BLaER1 treated with 17β-estradiol and CSF1 and Interleukin-3, amounts not matched to agents 10 nM and 100 nM (cell line): ENCODE results near the gene DNASE1L3.
"Not testable (repeated sequence)": the region's sequence is repeated elsewhere in the genome, so short reads cannot be mapped to it uniquely, and the experiment has no call there.

Experiments
- H3K27ac ChIP-seq, 11 experiments: shearing (Covaris generic); formaldehyde crosslinking; 2 replicates each; pipeline ENCODE4 v1.8.1; 2022
- H3K27me3 ChIP-seq, 11 experiments: shearing (Covaris generic); formaldehyde crosslinking; 2 replicates each; pipeline ENCODE4 v1.8.1; 2022
- H3K36me3 ChIP-seq, 11 experiments: shearing (Covaris generic); formaldehyde crosslinking; 2 replicates each; pipeline ENCODE4 v1.8.1; 2022
- H3K4me1 ChIP-seq, 10 experiments: shearing (Covaris generic); formaldehyde crosslinking; 2 replicates each; pipeline ENCODE4 v1.8.1; 2022
- H3K4me2 ChIP-seq, 11 experiments: shearing (Covaris generic); formaldehyde crosslinking; 2 replicates each; pipeline ENCODE4 v1.8.1; 2022
- H3K4me3 ChIP-seq, 10 experiments: shearing (Covaris generic); formaldehyde crosslinking; 2 replicates each; pipeline ENCODE4 v1.8.1; 2022
- H3K9ac ChIP-seq, 11 experiments: shearing (Covaris generic); formaldehyde crosslinking; 2 replicates each; pipeline ENCODE4 v1.8.1; 2022
- H3K9me3 ChIP-seq, 11 experiments: shearing (Covaris generic); formaldehyde crosslinking; replicated peaks in 1 of 11; 2 replicates each; pipeline ENCODE4 v1.8.1; 2022
- H4K20me1 ChIP-seq, 11 experiments: shearing (Covaris generic); formaldehyde crosslinking; 2 replicates each; pipeline ENCODE4 v1.8.1; 2022
- Cebpa-rat ChIP-seq, 11 experiments: shearing (Covaris generic); IDR thresholded peaks; 2 replicates each; pipeline ENCODE4 v1.8.1; 2022

DNASE1L3 gene

GRCh38 chr3:58207954-58208353 is 2.8 kb downstream of the DNASE1L3 start:
- H3K36me3 ChIP-seq, result no peaks in the 10 kb centered on the region
- TF ChIP-seq Cebpa-rat (IDR thresholded peaks at IDR 0.05), result no peak
- no peak overlapping the region for H3K9ac ChIP-seq
- H3K9me3 ChIP-seq, result no peaks in the 10 kb centered on the region
- H3K27ac ChIP-seq, result no peak overlapping the region
- H4K20me1 ChIP-seq, result no peaks in the 10 kb centered on the region
- no peaks in the 10 kb centered on the region for H3K27me3 ChIP-seq
- no peak overlapping the region for H3K4me3 ChIP-seq
- H3K4me2 ChIP-seq, result no peak overlapping the region
- peaks cover 2 to 22% (median 5%) of the 10 kb centered on the region in 10 experiments; a peak in 18 of 20 replicates for H3K4me1 ChIP-seq

- no peak overlapping the region for H3K9ac ChIP-seq
- peaks cover 0 to 10% (median 5%) of the 10 kb centered on the region in 11 experiments; a peak in 12 of 22 replicates for H3K9me3 ChIP-seq
- peak overlapping the region in 2 of 11 experiments; percentile 26 to 47; a peak in 3 of 22 replicates for H3K4me2 ChIP-seq
- no peak for TF ChIP-seq Cebpa-rat (IDR thresholded peaks at IDR 0.05)
- no peaks in the 10 kb centered on the region for H4K20me1 ChIP-seq
- H3K4me1 ChIP-seq, result peaks cover 6 to 22% (median 15%) of the 10 kb centered on the region in 10 experiments; a peak in 18 of 20 replicates
- H3K36me3 ChIP-seq, result no peaks in the 10 kb centered on the region
- H3K4me3 ChIP-seq, result no peak overlapping the region
- no peak overlapping the region for H3K27ac ChIP-seq
- no peaks in the 10 kb centered on the region for H3K27me3 ChIP-seq
Observed at GRCh38 chr3:58206406-58207011, 4.3 kb downstream of the DNASE1L3 start.

GRCh38 chr3:58205981-58206380 is 4.8 kb downstream of the DNASE1L3 start:
- Histone ChIP-seq H3K4me2 (no peak overlapping the region), H3K36me3 (no peaks in the 10 kb centered on the region), H3K27me3 (no peaks in the 10 kb centered on the region), H3K4me3 (no peak overlapping the region), H4K20me1 (no peaks in the 10 kb centered on the region), H3K27ac (no peak overlapping the region), H3K9ac (no peak overlapping the region), H3K4me1 (peaks cover 8 to 24% (median 19%) of the 10 kb centered on the region in 10 experiments), H3K9me3 (peaks cover 0 to 13% (median 6%) of the 10 kb centered on the region in 11 experiments; a peak in 12 of 22 replicates)
- no peak for TF ChIP-seq Cebpa-rat (IDR thresholded peaks at IDR 0.05)

GRCh38 chr3:58204720-58205119 is 6.1 kb downstream of the DNASE1L3 start:
- no peak for TF ChIP-seq Cebpa-rat (IDR thresholded peaks at IDR 0.05)
- H3K36me3 ChIP-seq, result no peaks in the 10 kb centered on the region
- peaks cover 14 to 34% (median 29%) of the 10 kb centered on the region in 10 experiments for H3K4me1 ChIP-seq
- no peaks in the 10 kb centered on the region for H4K20me1 ChIP-seq
- H3K4me3 ChIP-seq, result no peak overlapping the region
- H3K4me2 ChIP-seq, result peak overlapping the region in 3 of 11 experiments; percentile 5 to 68 (median 44); a peak in 4 of 22 replicates
- H3K27me3 ChIP-seq, result no peaks in the 10 kb centered on the region
- no peak overlapping the region for H3K9ac ChIP-seq
- H3K27ac ChIP-seq, result no peak overlapping the region
- H3K9me3 ChIP-seq, result peaks cover 0 to 13% (median 6%) of the 10 kb centered on the region in 11 experiments; a peak in 12 of 22 replicates

GRCh38 chr3:58203541-58203940 is 7.2 kb downstream of the DNASE1L3 start:
- no peak overlapping the region for H3K27ac ChIP-seq
- TF ChIP-seq Cebpa-rat (IDR thresholded peaks at IDR 0.05), result no peak
- no peaks in the 10 kb centered on the region for H4K20me1 ChIP-seq

GRCh38 chr3:58202917-58203360 is 7.8 kb downstream of the DNASE1L3 start:
- H3K36me3 ChIP-seq, result no peaks in the 10 kb centered on the region
- no peak overlapping the region for H3K27ac ChIP-seq
- H4K20me1 ChIP-seq, result no peaks in the 10 kb centered on the region
- H3K9ac ChIP-seq, result peak overlapping the region in 1 of 11 experiments; percentile 28; a peak in 1 of 22 replicates
- H3K4me1 ChIP-seq, result peaks cover 18 to 43% (median 31%) of the 10 kb centered on the region in 10 experiments
- peaks cover 0 to 13% (median 6%) of the 10 kb centered on the region in 11 experiments; a peak in 12 of 22 replicates for H3K9me3 ChIP-seq
- no peak overlapping the region for H3K4me3 ChIP-seq
- peak overlapping the region in 9 of 11 experiments; percentile 14 to 65 (median 53); a peak in 17 of 22 replicates for H3K4me2 ChIP-seq
- no peak for TF ChIP-seq Cebpa-rat (IDR thresholded peaks at IDR 0.05)
- H3K27me3 ChIP-seq, result no peaks in the 10 kb centered on the region

More at GRCh38 chr3:58203541-58203940, 7.2 kb downstream of the DNASE1L3 start:
- H3K27me3 ChIP-seq, result no peaks in the 10 kb centered on the region
- peaks cover 0 to 13% (median 6%) of the 10 kb centered on the region in 11 experiments; a peak in 12 of 22 replicates for H3K9me3 ChIP-seq
- no peak overlapping the region for H3K9ac ChIP-seq
- no peak overlapping the region for H3K4me3 ChIP-seq
- peaks cover 14 to 38% (median 29%) of the 10 kb centered on the region in 10 experiments for H3K4me1 ChIP-seq
- H3K4me2 ChIP-seq, result peak overlapping the region in 5 of 11 experiments; percentile 52 to 65 (median 57); a peak in 6 of 22 replicates
- H3K36me3 ChIP-seq, result no peaks in the 10 kb centered on the region

- H3K27ac ChIP-seq, H3K9ac ChIP-seq, H3K27me3 ChIP-seq, H3K36me3 ChIP-seq, H4K20me1 ChIP-seq, H3K4me3 ChIP-seq: not testable (repeated sequence)
- Histone ChIP-seq H3K9me3 (peaks cover 0 to 13% (median 6%) of the 10 kb centered on the region in 11 experiments; a peak in 12 of 22 replicates), H3K4me2 (peak overlapping the region in 7 of 11 experiments; percentile 45 to 85 (median 64); a peak in 11 of 22 replicates), H3K4me1 (peaks cover 31 to 58% (median 41%) of the 10 kb centered on the region in 10 experiments)
Observed at GRCh38 chr3:58201451-58201850, 9.3 kb downstream of the DNASE1L3 start.

GRCh38 chr3:58200846-58201355 is 9.9 kb downstream of the DNASE1L3 start:
- H3K4me3 ChIP-seq, result no peak overlapping the region
- H3K9me3 ChIP-seq, result peaks cover 2 to 16% (median 8%) of the 10 kb centered on the region in 11 experiments; a peak in 19 of 22 replicates
- peak overlapping the region; percentile 38 to 85 (median 63); a peak in 21 of 22 replicates for H3K4me2 ChIP-seq
- no peak for TF ChIP-seq Cebpa-rat (IDR thresholded peaks at IDR 0.05)
- H3K36me3 ChIP-seq, result no peaks in the 10 kb centered on the region
- peaks cover 32 to 58% (median 41%) of the 10 kb centered on the region in 10 experiments for H3K4me1 ChIP-seq
- no peaks in the 10 kb centered on the region for H3K27me3 ChIP-seq
- peak overlapping the region in 1 of 11 experiments; percentile 1; a peak in 2 of 22 replicates for H3K9ac ChIP-seq
- no peak overlapping the region for H3K27ac ChIP-seq
- H4K20me1 ChIP-seq, result no peaks in the 10 kb centered on the region

- no peak overlapping the region; a peak in 1 of 22 replicates for H3K9ac ChIP-seq
- H4K20me1 ChIP-seq, result no peaks in the 10 kb centered on the region
- H3K27me3 ChIP-seq, result no peaks in the 10 kb centered on the region
- H3K9me3 ChIP-seq, result peaks cover 7 to 22% (median 15%) of the 10 kb centered on the region in 11 experiments; a peak in 19 of 22 replicates
- H3K27ac ChIP-seq, result no peak overlapping the region
- peak overlapping the region in 9 of 11 experiments; percentile 45 to 85 (median 64); a peak in 18 of 22 replicates for H3K4me2 ChIP-seq
- H3K4me1 ChIP-seq, result peaks cover 32 to 58% (median 40%) of the 10 kb centered on the region in 10 experiments
- H3K36me3 ChIP-seq, result no peaks in the 10 kb centered on the region
- no peak overlapping the region for H3K4me3 ChIP-seq
- TF ChIP-seq Cebpa-rat (IDR thresholded peaks at IDR 0.05), result no peak
Observed at GRCh38 chr3:58200121-58200709, 10.6 kb downstream of the DNASE1L3 start.
